NCI-H2227 treated with DMSO at 0.1 percent for 48 hours (cell line): ENCODE measurements around the gene MCTP1.
"Not testable (repeated sequence)": the region's sequence is repeated elsewhere in the genome, so short reads cannot be mapped to it uniquely, and the experiment has no call there.

Source experiments
- DNase-seq: peaks from one replicate; lab custom pipeline; 2025; lab: John Stamatoyannopoulos, UW

Gene MCTP1

GRCh38 chr5:95251185-95251584 is 33.7 kb downstream of the MCTP1 start:
- DNase-seq, result no peak

GRCh38 chr5:95244479-95244878 is 40.4 kb downstream of the MCTP1 start:
- no peak for DNase-seq

GRCh38 chr5:95241635-95242034 is 43.3 kb downstream of the MCTP1 start:
- DNase-seq, result no peak

- DNase-seq, result no peak
Observed at GRCh38 chr5:95241161-95241560, 43.7 kb downstream of the MCTP1 start.

GRCh38 chr5:95238560-95239325 is 46.2 kb downstream of the MCTP1 start:
- peak; percentile 18 for DNase-seq

GRCh38 chr5:95237324-95237723 is 47.6 kb downstream of the MCTP1 start:
- DNase-seq, result no peak

- no peak for DNase-seq
Observed at GRCh38 chr5:95235439-95235982, 49.4 kb downstream of the MCTP1 start.

GRCh38 chr5:95229646-95230045 is 55.2 kb downstream of the MCTP1 start:
- DNase-seq, result no peak

GRCh38 chr5:95224701-95225459 is 60.0 kb downstream of the MCTP1 start:
- DNase-seq, result no peak

GRCh38 chr5:95223566-95224258 is 61.2 kb downstream of the MCTP1 start:
- no peak for DNase-seq

GRCh38 chr5:95222836-95223235 is 62.1 kb downstream of the MCTP1 start:
- no peak for DNase-seq

- DNase-seq, result no peak
Observed at GRCh38 chr5:95221234-95221633, 63.7 kb downstream of the MCTP1 start.

- no peak for DNase-seq
Observed at GRCh38 chr5:95220381-95220780, 64.5 kb downstream of the MCTP1 start.

GRCh38 chr5:95219411-95219810 is 65.5 kb downstream of the MCTP1 start:
- no peak for DNase-seq

- no peak for DNase-seq
Observed at GRCh38 chr5:95217881-95218280, 67.0 kb downstream of the MCTP1 start.

GRCh38 chr5:95217351-95217750 is 67.5 kb downstream of the MCTP1 start:
- DNase-seq, result no peak

- peak; percentile 81 for DNase-seq
Observed at GRCh38 chr5:95216136-95216955, 68.5 kb downstream of the MCTP1 start.

- DNase-seq, result not testable (repeated sequence)
Observed at GRCh38 chr5:95207811-95208210, 77.1 kb downstream of the MCTP1 start.

- no peak for DNase-seq
Observed at GRCh38 chr5:95194856-95195255, 90.0 kb downstream of the MCTP1 start.

- no peak for DNase-seq
Observed at GRCh38 chr5:95191330-95191729, 93.6 kb downstream of the MCTP1 start.

- DNase-seq, result no peak
Observed at GRCh38 chr5:95184924-95185323, 100.0 kb downstream of the MCTP1 start.

GRCh38 chr5:95181644-95182043 is 103.2 kb downstream of the MCTP1 start:
- DNase-seq, result no peak
